T follicular helper cell (primary cell): ENCODE results near the gene KHDRBS1.
"Not testable (repeated sequence)": the region's sequence is repeated elsewhere in the genome, so short reads cannot be mapped to it uniquely, and the experiment has no call there.

Experiments
- DNase-seq: peaks from one replicate; pipeline ENCODE4 v3.0.0-alpha.2; 2020; ENCODE audit warnings: low read depth
- total RNA-seq, 2 experiments: gene quantifications; one replicate each; lab custom pipeline; 2026; lab: John Stamatoyannopoulos, UW

KHDRBS1 gene, protein sequence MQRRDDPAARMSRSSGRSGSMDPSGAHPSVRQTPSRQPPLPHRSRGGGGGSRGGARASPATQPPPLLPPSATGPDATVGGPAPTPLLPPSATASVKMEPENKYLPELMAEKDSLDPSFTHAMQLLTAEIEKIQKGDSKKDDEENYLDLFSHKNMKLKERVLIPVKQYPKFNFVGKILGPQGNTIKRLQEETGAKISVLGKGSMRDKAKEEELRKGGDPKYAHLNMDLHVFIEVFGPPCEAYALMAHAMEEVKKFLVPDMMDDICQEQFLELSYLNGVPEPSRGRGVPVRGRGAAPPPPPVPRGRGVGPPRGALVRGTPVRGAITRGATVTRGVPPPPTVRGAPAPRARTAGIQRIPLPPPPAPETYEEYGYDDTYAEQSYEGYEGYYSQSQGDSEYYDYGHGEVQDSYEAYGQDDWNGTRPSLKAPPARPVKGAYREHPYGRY
- total RNA-seq = 118 to 147 reads per million in 2 experiments

DNA sequence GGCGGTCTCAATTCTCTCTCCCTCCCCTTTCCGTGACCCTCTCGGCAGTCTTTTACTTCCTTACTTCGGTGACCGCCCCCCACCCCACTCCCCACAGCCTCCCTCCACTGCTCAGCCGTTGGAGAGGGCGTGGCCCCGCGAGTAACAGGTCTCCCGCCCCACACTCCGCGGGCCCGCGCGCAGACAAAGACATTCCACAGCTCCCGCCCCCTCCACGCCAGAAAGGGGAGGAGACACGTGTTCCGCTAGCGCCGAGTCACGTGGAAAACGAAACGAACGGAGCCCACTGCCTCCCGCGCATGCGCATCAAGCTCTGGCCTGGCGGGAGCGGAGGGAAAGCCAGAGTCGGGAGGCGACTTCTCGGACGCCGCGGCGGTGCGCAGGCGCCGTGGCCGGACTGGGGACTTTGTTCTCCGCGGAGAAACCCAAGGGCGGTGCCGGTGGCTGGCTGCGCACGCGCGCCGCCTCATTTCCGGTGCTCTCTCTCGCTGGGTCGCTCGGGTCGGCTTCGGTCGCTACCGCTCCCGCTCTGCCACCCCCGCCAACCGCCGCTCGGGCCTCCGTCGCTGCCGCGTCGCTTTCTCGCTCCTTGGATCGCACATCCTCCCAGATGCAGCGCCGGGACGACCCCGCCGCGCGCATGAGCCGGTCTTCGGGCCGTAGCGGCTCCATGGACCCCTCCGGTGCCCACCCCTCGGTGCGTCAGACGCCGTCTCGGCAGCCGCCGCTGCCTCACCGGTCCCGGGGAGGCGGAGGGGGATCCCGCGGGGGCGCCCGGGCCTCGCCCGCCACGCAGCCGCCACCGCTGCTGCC, at the start of gene KHDRBS1:
KHDRBS1 (plus strand) TSS at position 483 of the 813 bp plus-strand sequence; CDS start at position 611, 128 bp downstream.
- DNase-seq = peak; percentile 95

DNA sequence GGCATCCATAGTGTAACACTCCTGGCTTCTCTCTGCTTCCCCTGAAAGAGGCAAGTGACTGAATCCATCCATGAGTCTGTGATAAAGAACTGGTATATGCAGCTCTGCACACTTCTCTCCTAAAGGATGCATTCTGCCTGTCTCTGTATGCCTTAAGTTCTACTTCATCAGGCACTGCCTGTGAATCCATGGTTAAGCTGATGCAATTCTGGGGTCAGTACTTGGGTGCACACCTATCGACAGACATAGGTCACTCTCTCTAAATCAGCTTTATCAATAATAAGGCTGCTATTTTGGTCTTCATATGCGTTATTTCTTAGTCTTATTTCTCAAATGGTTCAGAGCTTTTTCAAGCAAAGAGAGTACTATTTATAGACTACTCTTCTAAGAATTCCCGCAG, 42.8 kb upstream of the KHDRBS1 start:
- DNase-seq = no peak

DNA sequence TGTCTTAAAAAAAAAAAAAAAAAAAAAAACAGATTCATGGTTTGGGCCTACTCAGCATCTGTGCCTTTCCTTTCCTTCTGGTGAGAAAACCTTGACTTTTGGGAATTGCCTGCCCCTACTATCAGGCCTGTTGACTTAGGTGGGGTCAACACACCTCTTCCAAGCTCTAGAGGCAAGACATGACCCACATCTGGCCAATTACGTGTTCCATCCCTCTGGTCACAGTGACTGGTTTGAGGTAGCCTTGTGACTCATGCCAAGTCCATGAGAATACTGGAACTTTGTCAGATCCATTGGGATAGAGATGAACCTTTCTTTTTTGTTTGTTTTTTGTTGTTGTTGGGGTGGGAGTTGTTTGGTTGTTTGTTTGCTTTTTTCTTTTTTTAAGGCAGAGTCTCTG, 37.3 kb upstream of the KHDRBS1 start:
- DNase-seq = no peak

DNA sequence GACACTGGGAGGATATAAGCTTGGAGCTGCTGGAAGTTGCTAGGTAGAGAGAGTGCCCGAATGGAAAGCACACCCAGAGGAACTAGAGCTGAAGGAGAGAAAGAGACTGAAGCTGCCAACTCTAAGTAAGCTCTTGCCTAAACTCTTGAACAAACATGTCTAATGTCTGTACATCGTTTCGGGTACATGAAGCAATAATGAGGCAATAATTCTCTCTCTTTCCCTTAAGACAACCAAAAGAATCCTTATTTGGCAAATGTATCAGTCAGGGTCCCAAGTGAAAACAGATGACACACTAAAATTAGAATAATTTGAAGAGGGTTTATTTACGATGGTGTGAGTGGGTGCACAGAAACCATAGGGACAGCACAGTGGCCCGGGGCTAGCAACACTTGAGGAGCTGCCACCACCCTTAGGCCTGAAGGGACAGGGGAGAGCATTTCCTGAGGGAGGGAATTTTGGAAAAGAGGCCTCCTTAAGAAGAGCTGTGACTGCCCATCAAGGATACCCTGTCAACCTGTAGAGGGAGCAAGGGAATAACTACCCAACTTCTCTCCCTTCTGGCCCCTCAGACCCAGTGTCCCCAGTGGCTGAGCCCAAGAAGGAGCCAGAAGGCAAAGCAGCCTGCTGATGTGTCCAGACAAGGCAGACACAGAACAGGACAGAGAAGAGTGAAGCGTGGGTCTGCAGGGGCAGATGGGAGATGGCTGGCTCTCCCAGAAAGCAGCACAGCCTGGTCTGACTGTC, 36.1 kb upstream of the KHDRBS1 start:
- no peak for DNase-seq

DNA sequence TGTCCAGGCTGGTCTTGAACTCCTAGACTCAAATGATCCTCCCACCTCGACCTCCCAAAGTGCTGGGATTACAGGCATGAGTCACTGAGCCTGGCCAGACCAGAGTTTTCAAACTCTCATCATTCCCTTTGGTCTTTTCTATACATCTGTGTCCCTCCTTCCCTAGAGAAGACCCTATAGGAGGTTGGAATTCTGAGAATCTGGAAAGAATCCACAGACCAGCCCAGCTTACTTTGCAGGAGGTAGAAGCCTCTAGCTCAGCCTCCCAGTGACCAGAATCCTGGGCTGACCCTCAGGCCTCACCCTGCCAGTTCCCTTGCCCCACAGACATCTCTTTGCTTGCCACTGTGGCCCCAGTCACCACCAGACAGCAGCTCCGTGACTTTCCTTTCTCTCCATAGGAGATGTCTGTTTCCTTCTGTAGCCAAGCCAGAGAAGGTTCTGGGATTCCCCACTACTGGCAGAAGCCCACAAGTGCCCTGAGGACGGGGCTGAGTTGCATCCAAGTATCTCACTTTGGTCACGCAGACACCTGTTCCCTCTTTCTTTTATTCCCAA, 34.7 kb upstream of the KHDRBS1 start:
- no peak for DNase-seq

DNA sequence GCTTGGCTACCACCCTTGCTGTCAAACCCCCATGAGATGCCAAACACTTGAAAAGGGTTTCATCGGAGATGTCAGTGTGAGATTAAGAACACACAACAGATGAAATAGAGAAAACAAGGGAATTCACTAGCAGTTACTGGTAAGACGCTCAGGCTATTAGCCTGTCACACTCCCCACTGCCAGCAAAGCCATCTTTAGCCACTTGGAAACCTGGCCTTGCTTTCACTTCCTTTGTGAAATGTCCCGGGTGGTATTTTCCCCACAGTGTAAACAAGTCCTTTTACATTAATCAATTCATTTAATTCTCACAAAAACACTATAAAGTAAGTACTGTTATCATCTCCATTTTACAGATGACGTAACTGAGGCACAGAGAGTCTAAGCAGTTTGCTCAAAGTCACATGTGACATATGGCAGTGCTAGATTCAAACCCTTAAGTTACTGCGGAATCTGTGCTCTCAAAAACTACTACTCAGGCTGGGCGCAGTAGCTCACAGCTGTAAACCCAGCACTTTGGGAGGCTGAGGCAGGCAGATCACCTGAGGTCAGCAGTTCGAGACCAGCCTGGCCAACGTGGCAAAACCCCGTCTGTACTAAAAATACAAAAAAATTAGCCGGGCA, 32.7 kb upstream of the KHDRBS1 start:
- DNase-seq = no peak

DNA sequence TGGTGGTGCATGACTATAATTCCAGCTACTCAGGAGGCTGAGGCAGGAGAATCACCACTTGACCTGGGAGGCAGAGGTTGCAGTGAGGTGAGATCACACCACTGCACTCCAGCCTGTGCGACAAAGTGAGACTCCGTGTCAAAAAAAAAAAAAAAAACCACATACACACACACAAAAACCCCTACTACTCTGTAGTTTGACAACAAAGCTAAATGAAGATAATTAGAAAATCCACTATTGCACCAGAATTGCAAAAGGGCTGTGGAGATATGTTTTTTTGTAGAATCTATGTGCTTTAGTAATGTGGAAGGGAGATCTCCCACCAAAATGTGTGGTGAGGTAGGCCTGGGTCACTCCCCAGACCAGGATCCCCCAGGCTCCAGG, 32.2 kb upstream of the KHDRBS1 start:
- no peak for DNase-seq

DNA sequence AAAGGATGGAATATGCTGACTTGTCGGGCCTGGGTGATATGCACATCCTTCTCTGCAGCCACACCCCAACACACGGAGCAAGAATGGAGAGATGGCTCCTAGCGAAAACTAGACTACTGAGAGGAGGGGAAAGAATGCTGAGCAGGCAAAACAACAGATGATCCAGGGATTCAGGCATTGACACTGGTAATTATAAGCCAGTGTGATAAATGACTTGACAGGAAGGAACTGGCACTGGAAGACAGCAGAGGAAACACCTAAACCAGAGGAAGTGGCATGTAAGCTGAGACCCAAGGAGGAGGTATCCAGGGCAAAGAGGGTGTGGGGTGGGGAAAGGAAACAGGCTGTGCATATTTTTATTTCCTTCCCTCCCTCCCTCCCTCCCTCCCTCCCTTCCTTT, 31.7 kb upstream of the KHDRBS1 start:
- DNase-seq = peak; percentile 1

DNA sequence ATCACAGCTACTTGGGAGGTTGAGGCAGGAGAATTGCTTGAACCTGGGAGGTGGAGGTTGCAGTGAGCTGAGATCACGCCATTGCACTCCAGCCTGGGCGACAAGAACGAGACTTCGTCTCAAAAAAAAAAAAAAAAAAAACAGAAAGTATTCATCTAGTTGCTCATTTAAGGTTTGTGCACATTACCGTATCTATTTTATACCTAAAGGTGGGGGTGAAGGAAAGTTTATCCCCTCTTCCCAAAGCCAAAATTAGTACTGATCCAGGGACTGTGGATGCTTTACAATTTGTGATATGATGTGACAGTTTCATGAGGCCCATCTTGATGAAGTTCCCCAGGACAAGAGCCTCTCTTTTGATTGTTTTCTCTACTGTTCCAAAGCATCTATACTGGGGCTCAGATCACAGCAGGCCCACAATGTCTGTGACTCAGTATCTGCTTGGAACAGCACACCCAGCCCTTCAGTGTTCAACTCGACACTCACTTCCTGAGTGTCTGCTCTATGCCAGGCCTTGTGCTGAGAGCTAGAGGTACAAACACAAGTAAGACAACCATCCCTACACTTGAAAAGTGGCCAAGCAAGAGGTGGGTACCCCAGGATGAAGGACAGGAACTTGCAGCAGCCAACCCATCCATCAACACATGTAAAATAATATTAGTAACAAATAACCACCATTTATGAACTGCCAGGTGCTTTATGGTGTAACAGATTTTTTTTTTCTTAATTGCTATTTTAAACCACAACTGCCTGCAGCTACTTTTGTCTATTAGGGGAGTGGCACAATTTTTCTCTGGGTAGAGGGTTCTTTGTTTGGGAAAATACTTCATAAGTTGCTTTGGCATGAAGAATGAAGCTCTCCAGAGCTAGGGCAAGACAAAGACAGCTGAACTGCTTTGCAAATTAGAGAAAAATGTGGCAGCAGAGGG, 29.0 kb upstream of the KHDRBS1 start:
- no peak for DNase-seq

DNA sequence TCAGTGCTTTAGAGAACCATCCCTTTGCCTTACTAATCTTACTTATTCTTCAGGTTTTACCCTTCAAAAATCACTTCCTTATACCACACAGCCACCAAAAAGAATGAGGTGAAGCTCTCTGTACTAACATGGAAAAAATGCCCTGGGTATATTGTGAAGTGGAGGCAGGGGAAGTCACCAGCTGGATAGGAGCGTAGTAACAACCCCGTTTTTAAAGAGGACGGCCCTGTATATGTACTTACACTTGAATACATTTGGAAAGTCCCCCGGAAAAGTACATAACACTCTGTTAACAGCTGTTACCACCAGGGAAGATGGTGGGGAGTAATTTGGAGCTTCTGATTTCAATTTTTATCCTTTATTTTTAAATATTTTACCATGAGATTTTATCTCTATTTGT, 28.2 kb upstream of the KHDRBS1 start:
- no peak for DNase-seq

DNA sequence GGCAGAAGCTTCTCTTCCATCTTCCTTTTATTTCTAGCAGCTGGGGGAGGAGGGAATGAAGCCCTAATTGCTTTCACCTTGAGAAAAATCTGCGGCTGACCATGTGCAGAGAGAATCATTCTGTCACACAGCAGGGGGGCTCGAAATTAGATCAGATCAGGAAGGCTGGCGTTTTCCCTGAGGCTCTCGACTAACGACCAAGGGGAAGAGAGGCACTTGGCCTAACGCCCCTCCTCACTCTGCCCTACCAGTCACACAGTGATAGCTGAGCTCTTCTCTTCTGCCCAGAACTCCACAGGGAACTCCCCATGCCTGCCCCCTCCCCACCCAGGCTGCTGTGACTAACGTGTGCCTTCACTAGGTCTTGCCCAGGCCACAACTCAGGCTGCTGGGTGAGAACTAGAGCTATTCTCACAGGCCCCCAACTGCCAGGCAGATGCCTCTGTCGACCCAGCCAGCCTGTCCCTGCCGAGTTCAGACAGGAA, 26.5 kb upstream of the KHDRBS1 start:
- no peak for DNase-seq

DNA sequence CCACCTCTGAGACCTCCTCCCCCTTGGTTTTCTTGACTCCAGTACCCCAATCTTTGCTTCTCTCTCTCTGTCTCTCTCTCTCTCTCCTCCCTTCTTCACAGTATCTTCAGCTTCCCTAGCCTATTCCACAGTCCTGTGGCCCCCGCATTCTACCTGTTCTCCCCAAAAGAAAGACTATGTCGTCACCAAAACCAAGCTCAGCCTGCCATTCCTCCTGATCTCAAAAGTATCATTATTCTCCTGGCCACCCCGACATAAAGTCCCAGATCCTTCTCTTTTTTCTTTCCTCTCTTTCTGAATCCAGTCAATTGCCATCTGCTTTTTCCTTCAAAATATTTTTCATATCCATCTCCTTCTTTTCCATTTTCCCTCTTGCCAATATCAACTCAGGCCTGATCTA, 23.7 kb upstream of the KHDRBS1 start:
- no peak for DNase-seq

DNA sequence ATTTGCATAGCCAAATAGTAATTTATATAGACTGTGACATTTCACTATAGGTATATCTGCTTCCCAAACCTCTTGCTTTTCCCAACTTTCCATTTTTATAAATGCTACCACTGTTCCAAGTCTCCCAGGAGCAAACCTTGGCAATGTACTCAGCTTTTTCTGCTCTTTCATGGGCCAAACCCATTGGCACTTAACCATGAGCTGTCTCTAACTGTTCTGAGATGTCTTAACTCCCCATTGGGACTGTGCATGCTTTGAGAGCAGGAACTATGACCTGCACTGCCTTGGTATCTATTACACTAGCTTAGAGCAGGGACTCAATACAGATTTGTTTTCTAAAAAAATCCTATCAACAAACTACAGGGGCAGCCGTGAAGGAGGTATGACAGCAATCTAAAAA, 22.5 kb upstream of the KHDRBS1 start:
- DNase-seq = no peak

DNA sequence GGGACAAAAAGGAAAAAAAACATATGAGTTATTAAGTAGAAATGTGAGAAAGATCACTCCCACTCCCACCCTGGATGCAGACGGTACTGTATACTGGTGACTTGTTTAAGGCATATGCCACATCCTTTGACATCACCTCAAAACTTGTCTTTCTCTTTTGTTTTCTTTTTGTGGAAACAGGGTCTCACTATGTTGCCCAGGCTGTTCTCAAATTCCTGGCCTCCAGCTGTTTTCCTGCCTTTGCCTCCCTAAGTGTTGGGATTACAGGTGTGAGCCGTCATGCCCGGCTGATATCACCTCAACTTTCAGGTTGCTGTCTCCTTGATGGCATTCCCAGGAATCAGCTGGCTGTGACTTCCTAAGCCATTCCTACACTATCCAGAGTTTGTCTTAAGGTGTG, 18.4 kb upstream of the KHDRBS1 start:
- DNase-seq = no peak

DNA sequence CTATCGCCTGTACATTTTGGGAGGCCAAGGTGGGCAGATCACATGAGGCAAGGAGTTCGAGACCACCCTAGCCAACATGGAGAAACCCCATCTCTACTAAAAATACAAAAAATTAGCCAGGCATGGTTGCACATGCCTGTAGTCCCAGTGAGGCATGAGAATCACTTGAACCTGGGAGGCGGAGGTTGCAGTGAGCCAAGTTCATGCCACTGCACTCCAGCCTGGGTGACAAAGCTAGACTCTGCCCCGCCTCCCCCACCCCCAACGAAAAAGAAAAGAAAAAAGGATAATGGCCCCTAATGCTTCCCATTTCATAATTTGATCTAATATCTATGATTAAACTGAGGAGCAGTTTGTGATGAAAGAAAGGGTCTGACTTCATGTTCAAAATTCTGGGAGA, 17.5 kb upstream of the KHDRBS1 start:
- not testable (repeated sequence) for DNase-seq

DNA sequence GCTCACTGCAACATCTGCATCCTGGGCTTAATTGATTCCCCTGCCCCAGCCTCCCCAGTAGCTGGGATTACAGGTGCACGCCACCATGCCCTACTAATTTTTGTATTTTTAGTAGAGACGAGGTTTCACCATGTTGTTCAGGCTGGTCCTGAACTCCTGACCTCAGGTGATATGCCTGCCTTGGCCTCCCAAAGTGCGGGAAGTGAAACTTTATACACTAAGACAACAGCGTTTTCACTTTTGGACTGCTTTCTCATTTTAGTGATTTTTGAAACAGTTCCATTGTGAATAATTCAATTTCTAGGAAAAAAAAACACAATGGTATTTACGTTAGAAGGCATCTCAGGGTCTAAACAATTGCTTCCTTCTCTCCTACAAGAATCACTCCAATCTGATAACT, 11.8 kb upstream of the KHDRBS1 start:
- DNase-seq = no peak

DNA sequence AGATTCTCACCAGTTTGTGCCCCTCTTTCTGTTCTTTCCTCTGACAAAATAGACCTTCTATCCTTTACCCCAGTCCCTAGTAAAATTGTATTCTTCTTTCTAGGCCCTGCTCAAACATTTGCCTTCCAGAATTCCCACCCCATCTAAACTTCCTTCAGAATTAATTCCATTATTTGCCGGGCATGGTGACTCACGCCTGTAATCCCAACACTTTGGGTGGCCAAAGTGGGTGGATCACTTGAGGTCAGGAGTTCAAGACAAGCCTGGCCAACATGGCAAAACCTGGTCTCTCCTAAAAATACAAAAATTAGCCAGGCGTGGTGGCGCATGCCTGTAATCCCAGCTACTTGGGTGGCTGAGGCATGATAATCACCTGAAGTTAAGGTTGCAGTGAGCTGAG, 11.4 kb upstream of the KHDRBS1 start:
- DNase-seq = not testable (repeated sequence)

DNA sequence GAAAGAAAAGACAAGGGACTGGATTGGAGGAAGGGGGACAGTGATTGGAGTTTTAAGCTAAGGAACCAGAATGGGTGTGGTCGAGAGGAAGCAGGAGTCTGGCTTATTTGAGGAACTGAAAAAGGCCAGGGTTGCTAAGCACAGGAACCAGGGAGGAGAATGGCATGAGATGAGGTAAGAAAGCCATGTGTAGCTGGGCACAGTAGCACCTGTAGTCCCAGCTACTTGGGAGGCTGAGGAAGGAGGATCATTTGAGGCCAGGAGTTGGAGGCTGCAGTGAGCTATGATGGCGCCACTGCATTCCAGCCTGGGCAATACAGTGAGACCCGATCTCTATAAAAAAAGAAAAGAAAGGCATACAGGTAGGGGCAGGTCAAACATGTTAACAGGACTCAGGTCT, 8.1 kb upstream of the KHDRBS1 start:
- DNase-seq = no peak

DNA sequence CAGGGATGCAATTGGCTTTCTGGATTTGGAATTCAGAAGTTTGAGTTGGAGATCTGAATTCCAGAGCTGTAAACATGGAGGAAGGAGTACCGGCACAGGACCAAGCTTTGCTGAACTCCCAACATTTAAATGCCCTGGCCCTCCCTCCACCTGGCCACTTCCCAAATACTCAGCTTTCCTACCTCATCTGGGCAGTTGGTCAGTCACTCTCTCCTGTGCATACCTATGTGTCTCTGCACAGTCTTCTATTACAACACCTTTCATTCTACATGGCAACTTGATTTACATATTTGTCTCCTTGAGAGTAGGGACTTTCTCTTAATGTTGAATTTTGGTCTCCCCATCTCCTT, 6.1 kb upstream of the KHDRBS1 start:
- DNase-seq = no peak

DNA sequence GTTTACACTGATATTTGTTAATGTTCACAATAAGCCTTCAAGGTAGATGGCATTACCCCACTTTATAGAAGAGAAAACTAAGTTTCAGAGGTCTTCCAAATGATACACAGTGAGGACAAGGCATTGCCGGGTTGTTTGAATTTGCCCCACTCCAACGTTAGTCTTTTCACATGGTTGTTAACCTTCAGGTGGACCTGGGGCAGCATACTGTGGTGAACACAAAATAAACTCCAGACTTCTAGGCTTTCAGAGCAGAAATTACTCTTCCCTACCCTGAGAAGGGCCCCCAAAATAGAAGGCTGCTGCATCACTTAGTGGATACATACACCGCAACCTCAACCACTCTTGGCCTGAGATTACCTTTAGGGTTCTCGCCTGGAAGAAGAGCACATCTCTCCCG, 3.4 kb upstream of the KHDRBS1 start:
- DNase-seq = no peak
